Measurements from ENCODE around the gene CYP4F8.
"Not testable (repeated sequence)": the region's sequence is repeated elsewhere in the genome, so short reads cannot be mapped to it uniquely, and the experiment has no call there.

Gene CYP4F8

DNA sequence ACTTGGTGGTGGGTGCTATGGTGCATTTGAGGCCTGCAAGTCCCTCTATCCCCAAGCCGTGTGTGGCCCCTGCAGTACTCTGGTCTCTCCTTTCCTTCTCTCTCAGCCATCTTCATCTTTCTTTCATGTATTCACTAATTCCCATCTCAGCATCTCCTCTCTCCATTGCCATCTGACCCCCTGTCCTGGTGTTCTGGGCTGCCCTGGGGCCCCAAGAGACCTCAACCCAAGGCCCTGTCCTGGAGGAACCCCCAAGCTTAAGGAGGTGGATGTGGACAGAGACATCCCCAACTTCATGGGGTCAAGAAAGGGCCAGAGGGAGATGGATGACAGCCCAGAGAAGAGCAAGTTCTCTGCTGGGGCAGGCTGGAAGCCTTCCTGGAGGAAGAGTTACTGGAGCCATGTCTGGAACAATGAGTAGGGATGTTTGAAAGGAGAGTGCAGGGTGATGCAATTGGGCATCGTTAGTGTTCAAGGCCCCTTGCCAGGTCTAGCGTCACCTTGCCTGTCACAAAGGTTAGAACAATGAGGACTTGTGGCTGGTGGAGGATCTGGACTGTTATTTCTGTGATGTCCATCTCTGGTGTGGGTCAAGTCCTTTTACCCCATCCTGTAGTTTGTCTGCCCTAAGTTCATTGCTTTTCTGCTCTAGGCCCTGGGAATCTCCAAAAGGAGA is 29.2 kb downstream of the CYP4F8 start:
- Mint-ChIP-seq H3K9me3 (peaks cover 4% of the 10 kb centered on the region), H3K27ac (no peak overlapping the region), H3K4me1 (peaks cover 10% of the 10 kb centered on the region), H3K4me3 (no peak overlapping the region), H3K27me3 (peaks cover 8% of the 10 kb centered on the region), H3K36me3 (no peaks in the 10 kb centered on the region)
- no peak for ATAC-seq (ENCODE audit: low read depth)
- no peak for DNase-seq (ENCODE audit: low spot score in 2 of 2)

DNA sequence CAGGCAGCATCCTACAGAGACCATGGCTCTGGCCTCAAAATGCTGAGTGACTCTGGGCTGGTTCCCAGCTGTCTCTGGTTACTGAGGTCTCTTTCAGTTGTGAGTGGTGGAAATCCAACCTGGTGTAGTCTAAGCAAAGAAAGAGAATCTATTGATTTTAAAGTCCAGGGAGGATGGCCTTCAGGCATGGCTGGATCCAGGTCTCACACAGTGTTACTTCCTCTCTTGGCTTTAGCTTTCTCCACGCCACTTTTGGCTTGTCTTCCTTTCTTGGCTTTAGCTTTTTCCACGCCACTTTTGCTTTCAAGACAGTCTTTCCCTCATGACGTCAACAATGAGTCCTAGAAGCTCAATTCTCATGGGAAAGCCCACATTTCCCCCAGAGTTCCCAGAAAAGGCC is 29.8 kb downstream of the CYP4F8 start:
- no peak for ATAC-seq (ENCODE audit: low read depth)

DNA sequence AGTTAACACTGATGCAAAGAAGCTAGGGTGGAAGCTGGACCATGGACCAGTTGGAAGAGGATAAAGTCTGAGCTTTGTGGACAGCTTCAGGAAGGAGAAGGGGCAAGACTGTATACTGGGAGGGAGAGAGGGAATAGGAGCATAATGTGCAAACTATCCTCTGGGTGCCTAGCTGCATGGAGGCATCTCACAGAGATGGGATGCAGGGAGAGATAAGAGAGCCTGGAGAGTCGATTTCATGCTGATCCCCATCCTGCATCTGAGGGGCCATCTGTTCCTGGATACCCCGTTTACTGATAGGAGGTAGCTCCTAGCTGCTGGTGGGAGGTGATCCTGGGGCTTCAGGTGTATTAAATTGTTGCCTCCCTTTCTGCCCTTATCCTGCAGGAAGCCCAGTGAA is 34.5 kb downstream of the CYP4F8 start:
- ATAC-seq (ENCODE audit: low read depth) = no peak
- no peaks in the 10 kb centered on the region for H3K9me3 Mint-ChIP-seq
- no peaks in the 10 kb centered on the region for H3K4me1 Mint-ChIP-seq
- H3K27ac Mint-ChIP-seq = no peak overlapping the region
- H3K4me3 Mint-ChIP-seq = no peak overlapping the region
- DNase-seq (ENCODE audit: low spot score in 2 of 2) = no peak
- H3K27me3 Mint-ChIP-seq = peaks cover 18% of the 10 kb centered on the region
- no peaks in the 10 kb centered on the region for H3K36me3 Mint-ChIP-seq

More for the DNA sequence above, 29.8 kb downstream of the CYP4F8 start:
- Mint-ChIP-seq H3K36me3 (no peaks in the 10 kb centered on the region), H3K27ac (no peak overlapping the region), H3K4me1 (peaks cover 10% of the 10 kb centered on the region), H3K27me3 (peaks cover 8% of the 10 kb centered on the region), H3K9me3 (peaks cover 4% of the 10 kb centered on the region), H3K4me3 (no peak overlapping the region)
- DNase-seq (ENCODE audit: low spot score in 2 of 2) = no peak

DNA sequence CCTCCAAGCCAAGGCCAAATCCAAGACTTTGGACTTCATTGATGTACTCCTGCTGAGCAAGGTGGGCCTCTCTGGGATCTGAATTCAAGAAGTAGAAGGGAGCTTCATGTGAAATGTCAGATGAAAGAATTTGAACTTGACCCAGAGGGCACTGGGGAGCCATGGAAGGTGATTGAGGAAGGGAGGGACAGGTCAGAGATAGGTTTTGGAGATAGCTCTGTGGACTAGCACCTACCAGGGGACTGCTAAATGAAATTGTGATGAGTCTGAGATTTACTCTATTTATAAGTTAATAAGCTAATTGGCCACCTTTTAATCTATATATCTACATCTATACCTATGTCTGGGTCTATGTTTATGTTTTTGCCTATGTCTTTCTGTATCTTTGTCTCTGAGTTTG is 35.1 kb downstream of the CYP4F8 start:
- DNase-seq (ENCODE audit: low spot score in 2 of 2); H3K9me3 Mint-ChIP-seq; H3K4me1 Mint-ChIP-seq; H3K4me3 Mint-ChIP-seq; ATAC-seq (ENCODE audit: low read depth); H3K27ac Mint-ChIP-seq; H3K36me3 Mint-ChIP-seq: not testable (repeated sequence)
- H3K27me3 Mint-ChIP-seq = peaks cover 19% of the 10 kb centered on the region

DNA sequence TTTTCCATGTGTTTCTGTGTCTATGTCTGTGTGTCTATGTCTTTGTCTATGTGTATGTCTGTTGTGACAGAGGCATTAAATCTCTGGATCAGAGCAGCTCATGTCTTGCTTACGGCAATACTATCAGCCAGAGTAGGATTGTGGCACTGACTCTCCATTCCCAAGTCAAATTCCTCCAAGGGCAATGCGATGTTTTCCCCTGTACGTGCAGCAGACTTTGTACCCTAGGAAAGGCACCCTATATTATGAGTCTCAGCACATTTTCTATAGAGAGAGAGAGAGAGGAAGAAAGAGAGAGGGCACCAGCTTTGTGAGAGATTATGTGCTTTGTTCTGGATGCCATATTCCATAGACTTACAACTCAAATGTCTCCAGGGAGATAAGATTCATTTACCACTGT is 36.8 kb downstream of the CYP4F8 start:
- H3K27me3 Mint-ChIP-seq = peaks cover 18% of the 10 kb centered on the region
- no peak overlapping the region for H3K27ac Mint-ChIP-seq

DNA sequence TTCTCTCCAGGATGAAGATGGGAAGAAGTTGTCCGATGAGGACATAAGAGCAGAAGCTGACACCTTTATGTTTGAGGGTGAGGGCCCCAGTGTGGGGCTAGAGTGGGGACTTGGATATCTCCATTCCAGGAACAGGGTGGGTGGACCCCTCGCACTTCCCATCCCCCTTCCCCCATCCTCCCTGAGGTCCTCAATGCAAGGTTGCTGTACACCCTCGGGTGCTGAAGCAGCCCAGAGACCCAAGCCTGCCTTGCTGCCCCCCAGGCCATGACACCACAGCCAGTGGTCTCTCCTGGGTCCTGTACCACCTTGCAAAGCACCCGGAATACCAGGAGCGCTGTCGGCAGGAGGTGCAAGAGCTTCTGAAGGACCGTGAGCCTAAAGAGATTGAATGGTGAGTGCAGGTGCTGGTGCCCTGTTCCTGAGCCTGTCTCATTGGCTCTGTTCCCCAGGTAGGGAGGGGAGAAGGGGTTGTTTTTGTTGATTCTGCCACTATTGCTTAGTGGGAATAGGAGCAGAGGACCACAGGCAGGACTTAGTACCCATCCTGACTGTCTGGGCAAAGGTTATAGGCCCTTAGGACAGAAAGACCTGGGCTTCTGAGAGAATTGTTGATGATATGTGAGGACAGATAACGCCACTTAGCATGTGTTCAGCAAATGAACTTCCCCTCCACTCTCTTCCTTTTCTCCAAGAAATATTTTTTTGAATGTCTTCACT is 37.7 kb downstream of the CYP4F8 start:
- H3K27ac Mint-ChIP-seq = no peak overlapping the region
- H3K27me3 Mint-ChIP-seq = peaks cover 18% of the 10 kb centered on the region
- no peaks in the 10 kb centered on the region for H3K4me1 Mint-ChIP-seq
- H3K4me3 Mint-ChIP-seq = no peak overlapping the region
- no peaks in the 10 kb centered on the region for H3K9me3 Mint-ChIP-seq
- ATAC-seq (ENCODE audit: low read depth) (no peak), DNase-seq (ENCODE audit: low spot score in 2 of 2) (no peak)
- no peaks in the 10 kb centered on the region for H3K36me3 Mint-ChIP-seq

More for the DNA sequence above, 36.8 kb downstream of the CYP4F8 start:
- DNase-seq (ENCODE audit: low spot score in 2 of 2) (no peak), ATAC-seq (ENCODE audit: low read depth) (no peak)
- Mint-ChIP-seq H3K4me1 (no peaks in the 10 kb centered on the region), H3K36me3 (no peaks in the 10 kb centered on the region), H3K9me3 (no peaks in the 10 kb centered on the region), H3K4me3 (no peak overlapping the region)

GRCh38 chr19:15656467-15656866 is 41.4 kb downstream of the CYP4F8 start:
- Mint-ChIP-seq H3K4me1 (no peaks in the 10 kb centered on the region), H3K4me3 (no peak overlapping the region), H3K36me3 (no peaks in the 10 kb centered on the region), H3K9me3 (peaks cover 2% of the 10 kb centered on the region), H3K27me3 (peaks cover 20% of the 10 kb centered on the region), H3K27ac (no peak overlapping the region)
- DNase-seq (ENCODE audit: low spot score in 2 of 2) (no peak), ATAC-seq (ENCODE audit: low read depth) (no peak)

DNA sequence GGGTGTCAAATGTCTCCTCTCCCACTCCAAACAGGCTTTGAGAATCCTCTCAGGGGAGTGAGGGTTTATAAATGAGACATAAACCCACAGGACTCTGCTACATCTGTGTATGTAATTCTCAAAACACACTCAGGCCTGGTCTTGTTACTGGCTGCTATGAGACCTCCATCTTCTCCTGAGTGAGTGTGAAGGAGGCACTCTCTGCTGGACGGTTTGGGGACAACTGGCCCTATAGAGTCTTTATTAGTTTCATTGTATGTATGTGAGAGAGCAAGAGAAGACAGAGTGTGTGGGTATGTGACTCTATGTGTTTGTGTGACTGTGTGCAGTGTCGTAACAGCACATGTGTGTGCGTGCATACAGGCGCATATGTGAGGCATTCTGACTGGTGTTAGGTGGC is 48.2 kb downstream of the CYP4F8 start:
- Mint-ChIP-seq H3K4me3 (no peak overlapping the region), H3K36me3 (no peaks in the 10 kb centered on the region), H3K27ac (no peak overlapping the region), H3K4me1 (no peaks in the 10 kb centered on the region), H3K27me3 (peaks cover 9% of the 10 kb centered on the region), H3K9me3 (peaks cover 2% of the 10 kb centered on the region)
- ATAC-seq (ENCODE audit: low read depth) (no peak), DNase-seq (ENCODE audit: low spot score in 2 of 2) (no peak)

GRCh38 chr19:15666186-15666585 is 51.2 kb downstream of the CYP4F8 start:
- Mint-ChIP-seq H3K4me1 (no peaks in the 10 kb centered on the region), H3K27me3 (peaks cover 12% of the 10 kb centered on the region), H3K9me3 (no peaks in the 10 kb centered on the region), H3K27ac (no peak overlapping the region), H3K4me3 (no peak overlapping the region), H3K36me3 (no peaks in the 10 kb centered on the region)
- no peak for DNase-seq (ENCODE audit: low spot score in 2 of 2)
- no peak for ATAC-seq (ENCODE audit: low read depth)

DNA sequence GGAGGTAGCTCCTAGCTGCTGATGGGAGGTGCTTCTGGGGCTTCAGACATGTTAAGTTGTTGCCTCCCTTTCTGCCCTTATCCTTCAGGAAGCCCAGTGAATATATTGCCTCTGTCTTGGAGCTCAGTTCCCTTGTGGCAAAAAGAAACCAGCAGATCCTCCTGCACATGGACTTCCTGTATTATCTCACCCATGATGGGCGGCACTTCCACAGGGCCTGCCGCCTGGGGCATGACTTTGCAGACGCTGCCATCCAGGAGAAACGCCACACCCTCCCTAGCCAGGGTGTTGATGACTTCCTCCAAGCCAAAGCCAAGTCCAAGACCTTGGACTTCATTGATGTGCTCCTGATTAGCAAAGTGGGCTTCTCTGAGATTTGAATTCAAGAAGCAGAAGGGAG is 51.9 kb downstream of the CYP4F8 start:
- H3K27ac Mint-ChIP-seq = no peak overlapping the region

DNA sequence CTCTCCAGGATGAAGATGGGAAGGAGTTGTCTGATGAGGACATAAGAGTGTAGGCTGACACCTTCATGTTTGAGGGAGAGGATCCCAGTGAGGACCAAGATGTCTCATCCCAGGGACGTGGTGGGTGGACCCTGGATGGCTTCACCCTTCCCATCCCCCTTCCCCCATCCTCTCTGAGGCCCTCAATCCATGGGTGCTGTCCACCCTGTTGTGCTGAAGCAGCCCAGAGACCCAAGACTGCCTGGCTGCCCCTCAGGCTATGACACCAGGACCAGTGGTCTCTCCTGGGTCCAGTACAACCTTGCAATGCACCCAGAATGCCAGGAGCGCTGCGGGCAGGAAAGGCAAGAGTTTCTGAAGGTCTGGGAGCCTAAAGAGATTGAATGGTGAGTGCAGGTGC is 54.4 kb downstream of the CYP4F8 start:
- H3K9me3 Mint-ChIP-seq = peaks cover 1% of the 10 kb centered on the region
- H3K4me3 Mint-ChIP-seq = no peak overlapping the region

More for the DNA sequence above, 51.9 kb downstream of the CYP4F8 start:
- DNase-seq (ENCODE audit: low spot score in 2 of 2) (no peak), ATAC-seq (ENCODE audit: low read depth) (no peak)
- Mint-ChIP-seq H3K4me3 (no peak overlapping the region), H3K36me3 (no peaks in the 10 kb centered on the region), H3K4me1 (no peaks in the 10 kb centered on the region), H3K27me3 (peaks cover 9% of the 10 kb centered on the region), H3K9me3 (no peaks in the 10 kb centered on the region)

DNA sequence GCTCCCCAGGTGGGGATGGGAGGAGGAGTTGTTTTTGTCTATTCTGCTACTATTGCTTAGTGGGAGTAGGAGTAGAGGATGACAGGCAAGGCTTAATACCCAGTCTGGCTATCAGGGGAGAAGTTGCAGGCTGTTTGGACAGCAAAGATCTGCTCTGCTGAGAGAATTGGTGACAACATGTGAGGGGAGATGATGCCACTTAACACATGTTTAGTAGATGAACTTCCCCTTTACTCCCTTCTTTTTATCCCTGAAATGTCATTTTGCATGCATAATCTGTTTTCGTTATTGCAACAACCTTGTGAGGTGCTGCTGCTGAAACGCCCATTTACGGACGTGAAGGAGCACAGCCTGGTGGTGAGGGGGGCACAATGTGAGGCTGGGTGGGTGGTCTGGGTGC is 54.9 kb downstream of the CYP4F8 start:
- Mint-ChIP-seq H3K4me1 (peaks cover 3% of the 10 kb centered on the region), H3K27ac (no peak overlapping the region), H3K4me3 (no peak overlapping the region), H3K36me3 (no peaks in the 10 kb centered on the region), H3K27me3 (peaks cover 4% of the 10 kb centered on the region), H3K9me3 (peaks cover 3% of the 10 kb centered on the region)
- no peak for DNase-seq (ENCODE audit: low spot score in 2 of 2)
- no peak for ATAC-seq (ENCODE audit: low read depth)

More for the DNA sequence above, 54.4 kb downstream of the CYP4F8 start:
- Mint-ChIP-seq H3K27ac (no peak overlapping the region), H3K27me3 (peaks cover 6% of the 10 kb centered on the region), H3K4me1 (peaks cover 1% of the 10 kb centered on the region), H3K36me3 (no peaks in the 10 kb centered on the region)
- ATAC-seq (ENCODE audit: low read depth) (no peak), DNase-seq (ENCODE audit: low spot score in 2 of 2) (no peak)

GRCh38 chr19:15671237-15671821 is 56.3 kb downstream of the CYP4F8 start:
- Mint-ChIP-seq H3K36me3 (no peaks in the 10 kb centered on the region), H3K4me3 (no peak overlapping the region), H3K9me3 (peaks cover 3% of the 10 kb centered on the region), H3K27me3 (peaks cover 4% of the 10 kb centered on the region), H3K4me1 (peaks cover 3% of the 10 kb centered on the region), H3K27ac (no peak overlapping the region)
- DNase-seq (ENCODE audit: low spot score in 2 of 2) (no peak), ATAC-seq (ENCODE audit: low read depth) (no peak)

DNA sequence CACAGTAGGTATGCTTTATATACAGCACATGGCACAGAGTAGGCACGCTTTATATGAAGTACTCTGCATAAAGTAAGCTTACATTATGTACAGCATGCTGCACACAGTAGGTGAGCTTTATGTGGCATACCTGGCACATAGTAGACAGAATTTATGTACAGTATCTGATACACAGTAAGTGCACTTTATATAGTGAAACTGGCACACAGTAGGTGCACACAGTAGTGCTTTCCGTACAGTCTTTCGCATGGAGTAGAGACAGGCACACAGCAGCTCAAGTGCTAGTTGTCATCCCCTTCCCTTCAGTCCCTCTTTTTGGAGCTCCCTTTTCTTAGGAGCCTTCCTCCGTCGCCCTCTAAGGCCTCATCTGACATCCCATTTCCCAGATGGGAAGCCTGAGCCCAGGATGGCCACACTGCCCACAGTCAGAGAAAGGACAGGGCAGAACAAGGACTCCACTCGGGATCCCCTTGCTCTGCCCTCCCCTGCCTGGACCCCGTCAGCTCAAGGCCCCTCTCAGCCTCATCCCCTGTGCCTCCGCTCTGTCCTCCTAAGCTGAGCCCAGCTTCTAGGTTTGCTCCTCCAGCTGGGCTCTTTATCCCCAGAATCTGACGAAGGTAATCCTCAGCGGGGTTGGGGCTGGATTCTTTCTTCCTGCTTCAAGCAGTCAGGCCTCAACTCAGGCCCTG is 57.0 kb downstream of the CYP4F8 start:
- peaks cover 3% of the 10 kb centered on the region for H3K9me3 Mint-ChIP-seq
- DNase-seq (ENCODE audit: low spot score in 2 of 2) (no peak), ATAC-seq (ENCODE audit: low read depth) (no peak)
- H3K27ac Mint-ChIP-seq = no peak overlapping the region
- H3K36me3 Mint-ChIP-seq = no peaks in the 10 kb centered on the region
- peaks cover 7% of the 10 kb centered on the region for H3K27me3 Mint-ChIP-seq
- no peak overlapping the region for H3K4me3 Mint-ChIP-seq
- H3K4me1 Mint-ChIP-seq = peaks cover 3% of the 10 kb centered on the region

All from memory B cell (primary cell).